ACHN (cell line): ENCODE results near the gene SNTB2.
A peak's percentile ranks its signal among the peaks of the same experiment; 100 is the strongest.

Experiments used
- DNase-seq: peaks from one replicate; pipeline ENCODE4 v3.0.0-alpha.2; 2015
- in situ Hi-C: cut with HindIII; loops from 2 replicates; pipeline ENCODE4 v1.10.0; 2017; ENCODE audit warnings: low sequenced_read_pairs, low pct_ligation_motif_present, low pct_unique_long_range_greater_than_20kb

The SNTB2 gene

DNA sequence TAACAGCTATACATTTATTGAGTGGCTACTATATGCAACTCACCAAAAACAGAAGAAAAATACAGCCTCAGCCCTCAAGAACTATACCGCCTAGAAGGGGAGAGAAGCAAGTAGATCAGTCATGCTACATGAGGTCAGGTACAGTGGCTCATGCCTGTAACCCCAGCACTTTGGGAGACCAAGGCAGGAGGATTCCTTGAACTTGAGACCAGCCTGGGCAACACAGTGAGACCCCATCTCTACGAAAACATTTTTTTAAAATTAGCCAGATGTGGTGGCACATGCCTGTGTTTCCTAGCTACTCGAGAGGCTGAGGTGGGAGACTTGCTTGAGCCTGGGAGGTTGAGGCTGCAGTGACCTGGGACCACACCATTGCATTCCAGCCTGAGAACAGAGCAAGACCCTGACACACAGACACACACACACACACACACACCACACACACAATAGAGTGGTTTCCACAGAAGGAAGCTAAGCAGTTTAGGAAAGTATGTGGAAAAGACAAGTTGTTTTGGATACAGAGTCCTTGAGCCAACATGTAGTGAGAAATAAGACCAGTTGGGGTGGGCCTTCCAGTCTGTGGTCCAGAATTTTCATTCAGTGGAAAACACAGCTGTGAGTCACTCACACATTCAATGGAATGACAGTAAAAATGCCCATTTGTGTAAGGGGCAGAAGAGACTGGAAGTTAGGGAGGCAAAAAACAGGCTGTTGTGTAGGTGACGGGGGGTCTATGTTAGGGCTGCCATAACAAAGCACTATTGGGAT lies 10.7 kb upstream of the SNTB2 start:
- no peak for DNase-seq
- in situ Hi-C loops, result no loop called here

DNA sequence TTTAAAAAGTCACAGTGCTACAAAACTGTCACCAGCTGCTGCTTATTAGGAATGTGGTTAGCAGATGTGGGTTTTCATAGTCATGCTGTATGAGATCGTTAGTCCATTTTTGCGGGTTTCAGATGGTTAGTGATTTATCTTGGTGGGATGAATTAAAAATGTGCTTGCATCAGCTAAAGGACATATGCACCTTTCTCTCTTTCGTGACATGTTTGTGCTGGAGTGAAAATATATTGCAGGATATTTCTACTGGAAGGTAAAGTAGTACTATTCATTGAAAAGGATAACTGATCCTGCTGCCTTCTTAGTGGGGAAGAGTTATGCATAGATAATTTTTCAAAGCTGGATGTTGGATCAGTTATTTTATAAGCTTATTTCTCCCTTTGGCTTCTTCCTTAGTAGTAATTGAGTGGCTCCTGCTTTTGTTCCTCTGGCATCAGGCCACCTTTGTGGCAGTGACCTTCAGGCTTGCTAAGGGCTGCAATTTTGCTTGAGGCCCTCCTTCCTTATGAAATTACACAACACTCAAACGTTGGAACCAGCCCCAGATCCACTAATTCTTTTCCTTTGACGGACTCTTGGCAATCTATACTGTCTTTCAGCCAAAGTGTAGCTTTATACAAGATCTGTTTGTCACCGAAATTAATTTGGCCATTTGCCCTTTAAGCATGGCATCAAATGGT lies 7.5 kb upstream of the SNTB2 start:
- in situ Hi-C loops, result no loop called here
- no peak for DNase-seq

- in situ Hi-C loops, result no loop called here
- DNase-seq, result no peak
These were observed 7.0 kb upstream of the SNTB2 start for GRCh38 chr16:69180011-69180338.

GRCh38 chr16:69182730-69183416 lies 4.1 kb upstream of the SNTB2 start:
- in situ Hi-C loops, result no loop called here

DNA sequence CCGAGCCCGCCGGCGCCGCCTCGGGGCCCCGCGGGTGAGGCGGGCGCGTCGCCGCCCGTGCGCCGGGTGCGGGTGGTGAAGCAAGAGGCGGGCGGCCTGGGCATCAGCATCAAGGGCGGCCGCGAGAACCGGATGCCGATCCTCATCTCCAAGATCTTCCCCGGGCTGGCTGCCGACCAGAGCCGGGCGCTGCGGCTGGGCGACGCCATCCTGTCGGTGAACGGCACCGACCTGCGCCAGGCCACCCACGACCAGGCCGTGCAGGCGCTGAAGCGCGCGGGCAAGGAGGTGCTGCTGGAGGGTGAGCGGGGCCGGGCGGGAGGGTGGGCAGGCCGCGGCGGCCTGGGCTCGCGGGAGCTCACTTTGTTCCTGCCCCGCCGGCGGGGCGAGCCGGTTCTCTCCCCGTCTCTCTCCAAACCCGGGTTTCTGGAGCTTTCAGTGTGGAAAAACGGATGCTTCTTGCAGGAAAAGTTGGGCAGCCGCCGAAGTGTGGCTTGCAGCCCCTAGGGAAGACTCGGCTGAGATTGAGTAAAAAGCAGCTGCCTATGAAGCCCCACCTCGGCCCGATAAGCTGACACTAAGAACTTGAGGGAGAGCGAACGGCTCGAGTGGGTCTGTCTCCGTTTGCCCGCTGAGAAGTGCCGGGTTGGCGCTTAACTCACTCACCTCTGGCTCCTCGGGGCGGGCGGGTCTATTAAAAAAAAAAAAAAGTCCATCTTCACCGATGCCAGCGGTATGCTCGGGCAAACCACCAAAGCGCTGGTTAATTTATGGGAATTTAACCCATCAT lies 677 bp downstream of the SNTB2 start:
- DNase-seq, result peak; percentile 69
- in situ Hi-C loops, result no loop called here

More at GRCh38 chr16:69182730-69183416, 4.1 kb upstream of the SNTB2 start:
- DNase-seq, result no peak

GRCh38 chr16:69188236-69188549 lies 1.2 kb downstream of the SNTB2 start:
- no peak for DNase-seq
- in situ Hi-C loops, result no loop called here

DNA sequence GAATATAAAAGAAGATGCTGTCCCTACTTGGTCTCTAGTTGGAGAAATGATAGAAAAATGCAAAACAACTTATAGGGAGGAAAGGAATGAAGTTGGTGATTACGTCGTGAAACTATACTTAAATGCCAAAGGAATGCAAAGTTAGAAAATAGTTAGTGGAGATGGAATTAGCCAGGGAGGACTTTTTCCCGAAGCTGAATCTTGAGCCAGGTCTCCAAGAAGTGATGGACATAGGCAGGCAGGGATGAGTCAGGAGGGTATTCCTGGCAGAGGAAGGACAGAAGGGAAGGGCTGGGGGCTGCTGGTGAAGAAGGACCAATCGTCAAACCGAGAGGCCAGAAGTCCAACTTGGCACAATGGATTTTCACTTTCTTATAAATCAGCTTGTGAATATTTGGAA lies 1.8 kb downstream of the SNTB2 start:
- in situ Hi-C loops, result no loop called here
- peak; percentile 38 for DNase-seq

DNA sequence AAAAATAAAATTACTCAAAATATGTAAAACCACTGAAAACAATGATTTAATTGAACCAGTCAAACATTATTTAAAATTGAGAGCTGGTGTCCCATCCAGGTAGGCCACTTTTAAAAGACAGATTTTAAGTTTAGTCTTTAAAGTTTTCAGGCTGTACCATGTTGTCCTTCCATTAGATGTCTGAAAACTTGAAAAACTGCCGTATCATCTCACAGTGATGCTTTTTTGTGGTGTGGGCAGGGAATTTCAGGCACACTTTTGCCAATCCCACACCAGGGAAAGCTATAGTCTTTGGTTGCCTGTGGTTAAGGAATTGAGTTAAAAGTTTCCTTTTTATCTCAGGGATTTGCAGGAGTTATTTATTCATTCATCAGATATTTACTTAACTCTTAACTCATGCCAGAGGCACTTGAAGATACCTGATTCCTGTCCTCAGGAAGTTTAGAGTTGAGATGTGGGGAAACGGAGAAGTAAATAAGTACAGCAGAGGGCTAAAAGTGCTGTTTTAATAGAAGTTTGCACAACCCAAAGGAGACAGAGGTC lies 3.2 kb downstream of the SNTB2 start:
- DNase-seq, result no peak

DNA sequence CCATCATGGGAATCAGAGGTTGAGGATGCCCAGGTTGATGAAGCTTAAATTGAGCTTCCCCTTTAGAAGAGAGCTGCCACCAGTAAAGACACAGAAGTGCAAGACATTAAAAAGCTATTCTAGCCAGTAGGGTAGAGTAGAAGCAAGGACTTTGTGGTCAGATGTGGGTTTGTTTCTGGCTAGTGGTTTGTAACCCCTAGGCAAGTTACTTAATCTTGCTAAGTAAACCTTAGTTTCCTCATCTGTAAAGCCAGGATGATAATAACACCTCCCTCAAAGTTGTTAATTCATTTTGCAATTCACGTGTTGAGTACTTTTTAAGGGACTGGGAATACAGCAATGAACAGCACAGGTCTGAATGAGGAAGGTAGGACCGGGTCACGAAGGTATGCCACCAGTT lies 3.6 kb downstream of the SNTB2 start:
- in situ Hi-C loops, result no loop called here
- DNase-seq, result no peak

More for the DNA sequence above, 3.2 kb downstream of the SNTB2 start:
- in situ Hi-C loops, result no loop called here

DNA sequence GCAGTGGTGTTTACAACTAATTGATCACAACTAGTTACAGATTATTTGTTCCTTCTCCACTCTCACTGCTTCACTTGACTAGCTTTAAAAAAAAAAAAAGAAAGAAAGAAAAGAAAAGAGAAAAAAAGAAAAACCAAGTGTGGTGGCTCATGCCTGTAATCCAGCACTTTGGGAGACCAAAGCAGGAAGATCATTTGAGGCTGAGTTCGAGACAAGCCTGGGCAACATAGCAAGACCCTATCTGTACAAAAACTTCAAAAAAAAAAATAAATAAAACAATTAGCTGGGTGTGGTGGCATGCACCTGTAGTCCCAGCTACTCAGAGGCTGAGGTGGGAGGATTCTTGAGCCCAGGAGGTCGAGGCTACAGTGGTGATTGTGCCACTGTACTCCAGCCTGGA lies 4.2 kb downstream of the SNTB2 start:
- in situ Hi-C loops, result no loop called here
- DNase-seq, result no peak

DNA sequence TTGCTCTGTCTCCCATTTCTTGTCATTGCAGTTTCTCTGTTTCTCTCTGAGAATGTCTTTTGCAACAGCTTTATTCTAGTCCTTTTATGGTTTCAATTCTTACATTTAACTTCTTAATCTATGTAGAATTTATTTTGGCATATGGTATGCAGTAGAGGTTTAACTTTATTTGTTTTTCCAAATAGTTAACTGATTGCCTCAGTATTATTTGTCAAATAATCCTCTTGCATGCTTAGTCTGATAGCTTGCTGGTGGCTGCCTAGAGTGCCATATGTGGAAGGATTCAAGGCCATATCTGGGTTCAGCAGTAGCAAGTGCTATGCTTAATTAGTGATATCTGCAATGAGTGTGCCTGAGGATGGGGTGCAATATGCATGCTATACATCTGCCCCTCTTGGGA lies 6.9 kb downstream of the SNTB2 start:
- in situ Hi-C loops, result no loop called here
- DNase-seq, result no peak

DNA sequence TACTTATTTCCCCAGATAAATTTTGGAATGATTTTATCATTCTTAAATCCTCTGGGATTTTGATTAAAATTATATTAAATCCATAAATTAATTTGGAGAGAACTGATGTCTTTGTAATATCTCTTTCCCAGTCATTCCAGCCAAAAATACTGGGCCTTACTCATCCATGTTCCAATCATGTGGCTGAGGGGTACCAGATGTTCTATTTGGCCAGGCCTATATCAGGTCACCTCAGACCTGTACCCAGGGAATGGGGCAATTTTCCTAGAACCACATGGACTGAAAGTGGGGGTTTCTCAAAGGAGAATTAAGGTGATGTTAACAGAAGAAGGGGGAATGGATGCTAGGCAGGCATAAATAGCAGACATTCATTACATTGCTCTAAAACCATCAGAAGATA lies 7.5 kb downstream of the SNTB2 start:
- DNase-seq, result no peak
- in situ Hi-C loops, result no loop called here

DNA sequence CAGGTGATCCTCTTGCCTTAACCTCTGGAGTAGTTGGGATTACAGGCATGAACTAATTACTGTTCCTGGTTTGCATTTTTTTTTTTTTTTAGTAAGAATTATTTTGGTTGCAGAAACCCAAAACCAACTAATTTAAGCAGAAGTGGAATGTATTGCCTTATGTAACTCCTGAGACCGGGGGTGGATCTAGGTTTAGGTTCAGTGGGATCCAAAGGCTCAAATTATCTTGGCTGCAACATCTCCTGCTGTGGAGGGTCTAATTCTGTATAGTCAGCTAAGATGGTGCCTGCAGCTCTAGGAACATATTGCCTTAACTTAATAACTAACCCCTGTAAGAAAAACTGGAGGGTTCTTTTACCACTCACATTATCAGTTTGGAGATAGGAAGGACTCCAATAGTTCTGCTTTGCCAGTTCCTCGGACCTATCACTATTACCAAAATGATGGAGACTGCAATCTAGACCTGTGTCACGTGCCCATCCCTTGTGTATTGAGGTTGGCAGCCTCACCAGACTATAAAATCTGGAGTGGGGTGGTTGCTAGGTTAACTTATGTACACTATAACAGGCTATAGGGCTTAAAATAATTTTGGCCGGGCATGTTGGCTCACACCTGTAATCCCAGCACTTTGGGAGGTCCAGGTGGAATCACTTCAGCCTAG lies 8.5 kb downstream of the SNTB2 start:
- DNase-seq, result no peak

GRCh38 chr16:69197573-69197972 lies 10.6 kb downstream of the SNTB2 start:
- no peak for DNase-seq
- in situ Hi-C loops, result no loop called here

More for the DNA sequence above, 8.5 kb downstream of the SNTB2 start:
- in situ Hi-C loops, result no loop called here

DNA sequence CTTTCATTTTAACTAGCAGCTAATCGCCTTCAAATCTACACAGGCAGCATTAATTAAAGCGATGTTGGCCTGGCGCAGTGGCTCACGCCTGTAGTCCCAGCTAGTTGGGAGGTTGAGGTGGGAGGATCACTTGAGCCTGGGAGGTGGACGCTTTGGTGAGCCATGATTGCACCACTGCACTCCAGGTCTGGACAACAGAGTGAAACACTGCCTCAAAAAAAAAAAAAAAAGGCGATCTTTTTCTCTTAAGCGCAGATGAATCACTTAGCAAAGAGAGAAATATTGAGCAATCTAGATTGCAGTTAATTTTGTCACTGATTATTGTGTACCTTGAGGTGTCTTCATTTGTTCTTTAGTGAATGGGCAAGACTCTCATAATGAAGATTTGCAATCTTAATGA lies 12.4 kb downstream of the SNTB2 start:
- DNase-seq, result no peak
- in situ Hi-C loops, result no loop called here

DNA sequence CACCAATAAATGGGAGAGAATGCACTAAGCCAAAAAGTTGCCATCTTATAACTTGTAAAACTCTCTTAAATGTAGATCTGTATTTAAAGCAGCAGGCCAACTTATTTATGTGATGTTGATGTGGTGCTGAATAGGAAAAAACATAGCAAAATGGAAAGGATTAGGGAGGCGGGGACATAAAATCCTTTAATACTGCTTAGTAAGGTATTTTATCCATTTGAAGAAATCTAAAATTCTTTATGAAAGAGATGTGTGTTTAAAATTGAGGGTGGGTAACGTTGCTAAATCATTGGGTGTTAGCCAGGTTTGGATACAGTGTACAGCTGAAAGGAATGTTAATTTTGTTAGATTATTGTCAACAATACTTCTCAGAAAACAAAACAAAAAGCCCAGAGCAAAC lies 14.3 kb downstream of the SNTB2 start:
- in situ Hi-C loops, result no loop called here
- no peak for DNase-seq

DNA sequence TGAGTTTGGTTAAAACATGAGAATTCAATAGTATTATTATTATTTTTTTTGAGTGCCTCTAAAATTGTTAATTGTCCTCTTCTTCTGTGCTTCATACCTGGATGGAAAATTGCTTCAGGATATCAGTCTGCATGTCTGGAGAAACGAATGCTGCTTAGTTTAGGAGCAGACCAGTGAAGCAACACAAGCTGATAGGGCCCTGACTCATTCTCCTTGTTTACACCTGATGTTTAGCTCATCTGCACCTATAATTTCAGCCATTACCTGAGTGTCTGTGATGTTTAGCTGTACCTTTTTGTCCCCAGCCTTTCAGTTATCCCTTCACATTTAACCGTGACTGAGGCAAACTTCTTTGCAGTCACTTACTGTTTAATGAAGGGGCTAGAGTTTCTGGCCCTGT lies 14.8 kb downstream of the SNTB2 start:
- in situ Hi-C loops, result no loop called here
- DNase-seq, result no peak

DNA sequence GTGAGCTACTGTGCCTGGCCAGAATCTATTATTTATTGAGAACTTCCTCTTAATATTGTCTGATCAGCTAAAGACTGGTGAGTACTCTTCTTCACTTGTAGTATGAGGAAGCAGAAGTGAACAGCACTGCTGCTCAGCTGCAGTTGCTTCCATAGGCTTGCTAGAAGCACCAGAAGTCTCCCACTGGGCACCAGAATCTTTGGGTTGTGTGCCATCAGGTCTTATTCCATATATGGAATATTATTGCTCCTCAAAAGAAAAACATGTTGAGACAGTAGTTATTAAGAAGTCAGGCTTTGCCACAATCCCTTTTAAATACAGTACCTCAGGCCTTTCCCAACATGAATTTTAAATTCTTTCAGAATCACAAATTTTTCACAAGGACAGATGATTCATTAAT lies 17.2 kb downstream of the SNTB2 start:
- no peak for DNase-seq
- in situ Hi-C loops, result no loop called here
